PC-9 (cell line): Measurements from ENCODE around the gene ZDHHC8.

ENCODE experiments used
- CTCF ChIP-seq: fragments of 200-600 bp; sonication (generic); conservative IDR thresholded peaks from 2 replicates; pipeline ENCODE4 v1.6.1; 2017; ENCODE audit warnings: mixed run types, antibody characterized with exemption, mild to moderate bottlenecking, moderate library complexity
- EZH2 ChIP-seq: fragments of 200-600 bp; sonication (generic); IDR thresholded peaks from 2 replicates; pipeline ENCODE4 v1.8.0; 2017; ENCODE audit warnings: antibody characterized with exemption, low read depth

GRCh38 chr22:20124083-20124787 is 7.4 kb upstream of the ZDHHC8 start:
- no peak for TF ChIP-seq EZH2
- no peak for TF ChIP-seq CTCF
